Fibroblast of lung (primary cell): Measurements from ENCODE around the gene PDE4D. TPM values are rescaled to one million over a fixed set of nuclear protein-coding genes. Genes with fewer than 3 reads are reported as not detected.

Experiments
- DNase-seq, 2 donors: peaks; one replicate each; pipeline versions ENCODE4 v3.0.0 to v3.0.0-alpha.2; 2010; ENCODE audit warnings: low read depth in 2 of 2
- H2AFZ ChIP-seq: 2 replicates; pipeline ENCODE4 v1.5.1; 2012; ENCODE audit warnings: low read length, control low read depth, inconsistent platforms
- H3K27ac ChIP-seq: 2 replicates; pipeline ENCODE4 v1.5.1; 2011; ENCODE audit warnings: low read length, control low read depth; ENCODE audit not compliant: insufficient read depth
- H3K27me3 ChIP-seq: 2 replicates; pipeline ENCODE4 v1.5.1; 2011; ENCODE audit warnings: mild to moderate bottlenecking, low read length; ENCODE audit not compliant: control insufficient read depth, insufficient read depth
- H3K36me3 ChIP-seq: 2 replicates; pipeline ENCODE4 v1.5.1; 2011; ENCODE audit warnings: low read length; ENCODE audit not compliant: control insufficient read depth, insufficient read depth
- H3K4me1 ChIP-seq: 2 replicates; pipeline ENCODE4 v1.5.1; 2011; ENCODE audit warnings: low read length; ENCODE audit not compliant: control insufficient read depth, insufficient read depth; ENCODE audit errors: extremely low read depth
- H3K4me2 ChIP-seq: 2 replicates; pipeline ENCODE4 v1.5.1; 2011; ENCODE audit warnings: low read length, control low read depth; ENCODE audit not compliant: insufficient read depth; ENCODE audit errors: extremely low read depth
- H3K4me3 ChIP-seq, 4 experiments: fragments of 200-600 bp in 1 of 4; sonication (generic) in 1 of 4; replicated peaks in 1 of 4; 2 replicates each; pipeline ENCODE4 v1.5.1; 2011 to 2016; ENCODE audit warnings: low read length in 4 of 4, low read depth in 3 of 4, mild to moderate bottlenecking in 3 of 4, control low read depth in 2 of 4, inconsistent platforms in 1 of 4, mixed read lengths in 1 of 4; ENCODE audit not compliant: insufficient read depth in 1 of 4; ENCODE audit errors: control extremely low read depth in 1 of 4
- H3K79me2 ChIP-seq: 2 replicates; pipeline ENCODE4 v1.5.1; 2012; ENCODE audit warnings: mild to moderate bottlenecking, low read length, inconsistent platforms; ENCODE audit not compliant: control insufficient read depth, insufficient read depth
- H3K9ac ChIP-seq: 2 replicates; pipeline ENCODE4 v1.5.1; 2011; ENCODE audit warnings: mild to moderate bottlenecking, low read length, control low read depth; ENCODE audit not compliant: insufficient read depth
- H3K9me3 ChIP-seq: 2 replicates; pipeline ENCODE4 v1.5.1; 2012; ENCODE audit warnings: low read depth, low read length; ENCODE audit not compliant: control insufficient read depth, insufficient read depth
- H4K20me1 ChIP-seq: 2 replicates; pipeline ENCODE4 v1.5.1; 2011; ENCODE audit warnings: low read length; ENCODE audit not compliant: control insufficient read depth, insufficient read depth; ENCODE audit errors: extremely low read depth
- EZH2 ChIP-seq: IDR thresholded peaks from 2 replicates; pipeline ENCODE4 v1.5.1; 2012; ENCODE audit warnings: low read length, control low read depth, mild to moderate bottlenecking; ENCODE audit errors: missing control alignments
- polyA plus RNA-seq, 2 donors: library from polyadenylated mRNA; depleted of rRNA in 1 of 2; stranded (reverse) in 1 of 2; unstranded in 1 of 2; fragments of >200 nt; gene quantifications; 2 replicates each; pipeline ENCODE4 v1.2.1, GENCODE V29; 2011 to 2012; ENCODE audit warnings: missing spikeins in 1 of 2
- total RNA-seq: library from RNA; depleted of rRNA; stranded (reverse); fragments of >200 nt; gene quantifications from 2 replicates; pipeline ENCODE4 v1.2.1, GENCODE V29; 2014
- TF ChIP-seq, protein P1 (sequence below), 2 donors: IDR thresholded peaks in 1 of 2; conservative IDR thresholded peaks in 1 of 2; 1 replicate in 1 of 2; 2 replicates in 1 of 2; pipeline ENCODE4 v1.5.1; 2011 to 2012; ENCODE audit warnings: low read length in 2 of 2, control low read depth in 1 of 2, inconsistent platforms in 1 of 2, low read depth in 1 of 2, mild to moderate bottlenecking in 1 of 2

Gene PDE4D
- total and polyA plus RNA-seq, 2 donors (not counting 1 experiment from before 2014, with no cell fraction given) = 2.1 to 8.3 TPM

DNA sequence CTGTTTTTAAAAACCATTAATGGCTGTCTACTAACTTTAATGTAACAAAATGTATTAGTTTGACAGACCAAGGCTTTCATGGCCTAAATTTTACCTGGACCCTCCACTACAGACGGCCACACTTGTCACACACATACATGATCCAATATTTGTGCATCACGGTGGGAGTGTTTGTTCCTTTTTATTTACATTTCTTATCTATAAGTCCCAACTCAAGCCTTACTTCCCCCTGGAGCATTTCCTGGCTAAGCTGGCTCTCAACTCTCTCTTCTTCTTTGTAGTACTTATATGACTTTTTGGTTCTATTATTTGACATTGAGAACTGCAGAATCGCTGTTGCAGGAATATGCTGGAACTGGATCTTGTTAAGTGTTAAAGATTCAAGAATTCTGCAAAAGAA, 776.2 kb downstream of the PDE4D start:
- Histone ChIP-seq H3K79me2 (no peaks in the 10 kb centered on the region), H3K36me3 (no peaks in the 10 kb centered on the region), H4K20me1 (no peaks in the 10 kb centered on the region), H2AFZ (no peak overlapping the region), H3K27ac (no peak overlapping the region), H3K27me3 (no peaks in the 10 kb centered on the region), H3K4me3 (no peak overlapping the region), H3K9me3 (no peaks in the 10 kb centered on the region), H3K9ac (no peak overlapping the region), H3K4me2 (no peak overlapping the region), H3K4me1 (no peaks in the 10 kb centered on the region)
- no peak for TF ChIP-seq EZH2
- TF ChIP-seq, protein P1, sequence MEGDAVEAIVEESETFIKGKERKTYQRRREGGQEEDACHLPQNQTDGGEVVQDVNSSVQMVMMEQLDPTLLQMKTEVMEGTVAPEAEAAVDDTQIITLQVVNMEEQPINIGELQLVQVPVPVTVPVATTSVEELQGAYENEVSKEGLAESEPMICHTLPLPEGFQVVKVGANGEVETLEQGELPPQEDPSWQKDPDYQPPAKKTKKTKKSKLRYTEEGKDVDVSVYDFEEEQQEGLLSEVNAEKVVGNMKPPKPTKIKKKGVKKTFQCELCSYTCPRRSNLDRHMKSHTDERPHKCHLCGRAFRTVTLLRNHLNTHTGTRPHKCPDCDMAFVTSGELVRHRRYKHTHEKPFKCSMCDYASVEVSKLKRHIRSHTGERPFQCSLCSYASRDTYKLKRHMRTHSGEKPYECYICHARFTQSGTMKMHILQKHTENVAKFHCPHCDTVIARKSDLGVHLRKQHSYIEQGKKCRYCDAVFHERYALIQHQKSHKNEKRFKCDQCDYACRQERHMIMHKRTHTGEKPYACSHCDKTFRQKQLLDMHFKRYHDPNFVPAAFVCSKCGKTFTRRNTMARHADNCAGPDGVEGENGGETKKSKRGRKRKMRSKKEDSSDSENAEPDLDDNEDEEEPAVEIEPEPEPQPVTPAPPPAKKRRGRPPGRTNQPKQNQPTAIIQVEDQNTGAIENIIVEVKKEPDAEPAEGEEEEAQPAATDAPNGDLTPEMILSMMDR (conservative IDR thresholded peaks at IDR 0.05 in 1 of 2, IDR thresholded peaks at IDR 0.05 in 1 of 2; ENCODE audit: low read depth in 1 of 2, low read length in 2 of 2) = no peak
- DNase-seq = no peak

DNA sequence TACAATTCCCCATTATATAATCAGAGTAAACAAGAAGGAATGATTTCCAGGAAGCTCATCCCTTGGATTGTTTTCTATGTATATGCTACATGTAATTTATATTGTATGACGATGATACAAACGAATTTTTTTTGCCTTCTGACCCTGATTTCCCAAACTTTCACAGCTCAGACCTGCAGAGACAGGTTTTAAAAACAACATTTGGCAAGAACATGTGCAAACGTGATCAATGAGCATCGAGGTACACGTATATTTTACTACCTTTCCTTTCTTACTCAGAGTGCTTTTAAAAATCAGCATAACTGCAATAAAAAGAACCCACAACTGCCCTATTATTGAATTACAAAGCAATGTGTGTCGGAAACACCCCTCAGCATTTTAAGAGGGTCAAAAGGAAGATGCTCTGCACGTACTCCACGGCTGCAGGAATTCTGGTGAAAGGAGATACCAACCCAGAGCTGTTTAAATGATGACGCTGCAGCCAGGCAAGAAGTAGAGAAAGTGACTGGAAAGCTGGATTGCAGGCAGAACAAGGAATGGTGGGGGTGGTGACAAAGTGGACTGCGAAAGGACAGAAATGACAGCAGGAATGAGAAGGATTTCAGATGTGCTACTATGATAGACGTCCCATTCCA, 777.2 kb downstream of the PDE4D start:
- no peak for DNase-seq
- Histone ChIP-seq H3K9ac (no peak overlapping the region), H3K27ac (no peak overlapping the region), H3K4me1 (no peaks in the 10 kb centered on the region), H4K20me1 (no peaks in the 10 kb centered on the region), H3K4me3 (no peak overlapping the region), H3K27me3 (no peaks in the 10 kb centered on the region), H3K79me2 (no peaks in the 10 kb centered on the region), H2AFZ (no peak overlapping the region), H3K4me2 (no peak overlapping the region), H3K9me3 (no peaks in the 10 kb centered on the region), H3K36me3 (no peaks in the 10 kb centered on the region)
- TF ChIP-seq, protein P1 (conservative IDR thresholded peaks at IDR 0.05 in 1 of 2, IDR thresholded peaks at IDR 0.05 in 1 of 2; ENCODE audit: low read depth in 1 of 2, low read length in 2 of 2) = no peak
- TF ChIP-seq EZH2 = no peak

DNA sequence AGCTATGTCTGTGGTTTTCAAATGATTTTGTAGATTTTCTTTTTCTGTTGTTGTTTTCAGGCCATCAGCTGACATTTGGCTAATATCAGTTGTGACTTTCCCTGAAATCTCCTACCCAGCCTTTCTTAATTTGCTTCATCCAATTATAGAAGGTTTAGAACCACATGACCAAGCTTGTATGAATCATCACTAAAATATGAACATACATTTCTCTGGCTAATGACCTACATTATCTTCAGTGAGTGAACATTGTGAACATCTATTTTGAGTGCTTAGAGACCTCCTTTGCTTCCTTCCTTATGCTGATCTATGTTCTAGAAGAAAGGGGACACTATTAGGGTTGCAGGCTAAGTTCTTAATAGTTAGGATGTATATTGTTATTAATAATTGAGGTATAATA, 778.2 kb downstream of the PDE4D start:
- Histone ChIP-seq H3K79me2 (no peaks in the 10 kb centered on the region), H3K9ac (no peak overlapping the region), H3K27ac (no peak overlapping the region), H3K4me3 (no peak overlapping the region), H3K4me2 (no peak overlapping the region), H3K4me1 (no peaks in the 10 kb centered on the region), H3K27me3 (no peaks in the 10 kb centered on the region), H3K9me3 (no peaks in the 10 kb centered on the region), H4K20me1 (no peaks in the 10 kb centered on the region), H3K36me3 (no peaks in the 10 kb centered on the region), H2AFZ (no peak overlapping the region)
- TF ChIP-seq EZH2 = no peak
- TF ChIP-seq, protein P1 (conservative IDR thresholded peaks at IDR 0.05 in 1 of 2, IDR thresholded peaks at IDR 0.05 in 1 of 2; ENCODE audit: low read depth in 1 of 2, low read length in 2 of 2) = no peak
- DNase-seq = peak; percentile 42 to 45
